Stomach (tissue), 4 donors: Measurements from ENCODE around the gene ADAM12.

Experiments
- CTCF ChIP-seq, 7 experiments: fragments of 450-650 bp in 4 of 7; fragments of 200-600 bp in 3 of 7; sonication (generic) in 3 of 7; IDR thresholded peaks; one replicate each; pipeline ENCODE4 v1.5.1; 2016 to 2019; ENCODE audit warnings: antibody characterized with exemption in 7 of 7, control low read depth in 2 of 7, mild to moderate bottlenecking in 1 of 7
- POLR2A ChIP-seq, 4 donors: fragments of 450-650 bp; IDR thresholded peaks; one replicate each; pipeline ENCODE4 v1.6.1; 2016; ENCODE audit warnings: antibody characterized with exemption in 4 of 4, control low read depth in 2 of 4, mild to moderate bottlenecking in 1 of 4, moderate library complexity in 1 of 4
- POLR2AphosphoS5 ChIP-seq, 3 donors: sonication (generic); formaldehyde crosslinking; IDR thresholded peaks; one replicate each; pipeline ENCODE4 v1.6.1; 2016; ENCODE audit warnings: antibody characterized with exemption in 3 of 3

- TF ChIP-seq POLR2AphosphoS5 (IDR thresholded peaks at IDR 0.05): no peak
- TF ChIP-seq CTCF (IDR thresholded peaks at IDR 0.05): no peak
- TF ChIP-seq POLR2A (IDR thresholded peaks at IDR 0.05): no peak
Measured at GRCh38 chr10:126015413-126015812, 372.9 kb downstream of the ADAM12 start.
